WTC11 (cell line): ENCODE measurements around the gene SHISAL2A.
"Not testable (repeated sequence)": the region's sequence is repeated elsewhere in the genome, so short reads cannot be mapped to it uniquely, and the experiment has no call there.

Source experiments
- GABPB1 ChIP-seq: sonication (generic); formaldehyde crosslinking; IDR thresholded peaks from 2 replicates; pipeline ENCODE4 v1.8.1; 2023; ENCODE audit warnings: mild to moderate bottlenecking, missing genetic modification reagents
- HMGA2 ChIP-seq: fragments of 250-450 bp; sonication (Bioruptor Pico); IDR thresholded peaks from 2 replicates; pipeline ENCODE4 v1.4.0; 2021; ENCODE audit warnings: mild to moderate bottlenecking, moderate library complexity
- RORB ChIP-seq: fragments of 250-450 bp; sonication (Bioruptor Pico); IDR thresholded peaks from 2 replicates; pipeline ENCODE4 v1.9.0; 2021; ENCODE audit warnings: mild to moderate bottlenecking
- TF ChIP-seq, protein P1 (sequence below): fragments of 200-600 bp; IDR thresholded peaks from 2 replicates; pipeline ENCODE4 v1.8.0; 2022; ENCODE audit warnings: antibody characterized with exemption

- TF ChIP-seq RORB (CRISPR knock-in tag); HMGA2; GABPB1 (CRISPR knock-in tag): not testable (repeated sequence)
- TF ChIP-seq, protein P1, sequence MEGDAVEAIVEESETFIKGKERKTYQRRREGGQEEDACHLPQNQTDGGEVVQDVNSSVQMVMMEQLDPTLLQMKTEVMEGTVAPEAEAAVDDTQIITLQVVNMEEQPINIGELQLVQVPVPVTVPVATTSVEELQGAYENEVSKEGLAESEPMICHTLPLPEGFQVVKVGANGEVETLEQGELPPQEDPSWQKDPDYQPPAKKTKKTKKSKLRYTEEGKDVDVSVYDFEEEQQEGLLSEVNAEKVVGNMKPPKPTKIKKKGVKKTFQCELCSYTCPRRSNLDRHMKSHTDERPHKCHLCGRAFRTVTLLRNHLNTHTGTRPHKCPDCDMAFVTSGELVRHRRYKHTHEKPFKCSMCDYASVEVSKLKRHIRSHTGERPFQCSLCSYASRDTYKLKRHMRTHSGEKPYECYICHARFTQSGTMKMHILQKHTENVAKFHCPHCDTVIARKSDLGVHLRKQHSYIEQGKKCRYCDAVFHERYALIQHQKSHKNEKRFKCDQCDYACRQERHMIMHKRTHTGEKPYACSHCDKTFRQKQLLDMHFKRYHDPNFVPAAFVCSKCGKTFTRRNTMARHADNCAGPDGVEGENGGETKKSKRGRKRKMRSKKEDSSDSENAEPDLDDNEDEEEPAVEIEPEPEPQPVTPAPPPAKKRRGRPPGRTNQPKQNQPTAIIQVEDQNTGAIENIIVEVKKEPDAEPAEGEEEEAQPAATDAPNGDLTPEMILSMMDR: not testable (repeated sequence)
Measured at GRCh38 chr1:52693351-52693750, 60.4 kb downstream of the SHISAL2A start.
